ENCODE measurements around the gene CLCN4. TPM values are rescaled to one million over a fixed set of nuclear protein-coding genes. Genes with fewer than 3 reads are reported as not detected.

CLCN4 gene
- total and polyA plus RNA-seq, 12 donors, result 1.2 to 13.9 (median 4.1) TPM

GRCh38 chrX:10176121-10177003 is 19.6 kb downstream of the CLCN4 start:
- intact Hi-C loops (cut with DNase I), result no loop called here
- no peaks in the 10 kb centered on the region for H3K9me3 ChIP-seq (replicated peaks in 1 of 3)
- H3K4me1 ChIP-seq (replicated peaks in 1 of 2), result peaks cover 5 to 16% of the 10 kb centered on the region in 2 donors
- TF ChIP-seq CTCF (IDR thresholded peaks at IDR 0.05) (no peak), POLR2A (IDR thresholded peaks at IDR 0.05) (no peak)
- 67 to 73% (median 72%) methylated on average over 8 to 16 of the region's 16 CpGs for WGBS, 4 donors
- no peak overlapping the region for H3K4me3 ChIP-seq
- peaks cover 5% of the 10 kb centered on the region for H3K27me3 ChIP-seq
- DNase-seq, result no peak
- H3K27ac ChIP-seq, result peak overlapping the region in 4 of 5 donors; percentile 1 to 44 (median 34)
- H3K36me3 ChIP-seq (replicated peaks in 1 of 2), result no peaks in the 10 kb centered on the region

- peaks cover 5 to 16% of the 10 kb centered on the region in 2 donors for H3K4me1 ChIP-seq (replicated peaks in 1 of 2)
- H3K36me3 ChIP-seq (replicated peaks in 1 of 2), result no peaks in the 10 kb centered on the region
- peaks cover 5% of the 10 kb centered on the region for H3K27me3 ChIP-seq
- H3K9me3 ChIP-seq (replicated peaks in 1 of 3), result no peaks in the 10 kb centered on the region
- 83 to 95% (median 88%) methylated on average over 7 of the region's 7 CpGs for WGBS, 4 donors
- TF ChIP-seq CTCF (IDR thresholded peaks at IDR 0.05), result no peak
- no peak for TF ChIP-seq POLR2A (IDR thresholded peaks at IDR 0.05)
- no peak overlapping the region for H3K4me3 ChIP-seq
- no peak for DNase-seq
- intact Hi-C loops (cut with DNase I), result no loop called here
- H3K27ac ChIP-seq, result no peak overlapping the region
These were observed 20.2 kb downstream of the CLCN4 start for GRCh38 chrX:10177004-10177396.

GRCh38 chrX:10177601-10178000 is 20.8 kb downstream of the CLCN4 start:
- H3K4me3 ChIP-seq, result no peak overlapping the region
- TF ChIP-seq POLR2A (IDR thresholded peaks at IDR 0.05), result no peak
- TF ChIP-seq CTCF (IDR thresholded peaks at IDR 0.05), result no peak
- peaks cover 5% of the 10 kb centered on the region for H3K27me3 ChIP-seq
- no peaks in the 10 kb centered on the region for H3K36me3 ChIP-seq (replicated peaks in 1 of 2)
- intact Hi-C loops (cut with DNase I), result no loop called here
- WGBS, 4 donors, result 59 to 82% (median 70%) methylated on average over 3 of the region's 3 CpGs
- peaks cover 5 to 16% of the 10 kb centered on the region in 2 donors for H3K4me1 ChIP-seq (replicated peaks in 1 of 2)
- no peak for DNase-seq
- H3K27ac ChIP-seq, result no peak overlapping the region
- H3K9me3 ChIP-seq (replicated peaks in 1 of 3), result no peaks in the 10 kb centered on the region

GRCh38 chrX:10178866-10179463 is 22.2 kb downstream of the CLCN4 start:
- Histone ChIP-seq H3K27ac (no peak overlapping the region), H3K4me1 (replicated peaks in 1 of 2) (peaks cover 5 to 16% of the 10 kb centered on the region in 2 donors), H3K4me3 (no peak overlapping the region), H3K27me3 (peaks cover 5% of the 10 kb centered on the region), H3K9me3 (replicated peaks in 1 of 3) (no peaks in the 10 kb centered on the region), H3K36me3 (replicated peaks in 1 of 2) (no peaks in the 10 kb centered on the region)
- DNase-seq, result no peak
- intact Hi-C loops (cut with DNase I), result no loop called here
- whole genome bisulfite sequencing, 4 donors, result 53 to 77% (median 58%) methylated on average over 4 to 5 of the region's 5 CpGs
- TF ChIP-seq CTCF (IDR thresholded peaks at IDR 0.05), result no peak
- no peak for TF ChIP-seq POLR2A (IDR thresholded peaks at IDR 0.05)

Data from adrenal gland (tissue), 12 donors.